Panc1 (cell line): ENCODE data around the gene HBG2.

Experiments
- CTCF ChIP-seq: fragments of 450-650 bp; IDR thresholded peaks from 2 replicates; pipeline ENCODE4 v1.5.1; 2017; ENCODE audit warnings: mild to moderate bottlenecking
- POLR2AphosphoS5 ChIP-seq: IDR thresholded peaks from 2 replicates; pipeline ENCODE4 v1.6.1; 2012; ENCODE audit warnings: mild to moderate bottlenecking, low read depth, low read length, moderate library complexity
- SIN3A ChIP-seq: IDR thresholded peaks from 2 replicates; pipeline ENCODE4 v1.6.1; 2012; ENCODE audit warnings: low read depth, mild to moderate bottlenecking, low read length, moderate library complexity, borderline replicate concordance; ENCODE audit not compliant: insufficient read depth

GRCh38 chr11:5284637-5285036 lies 30.1 kb upstream of the HBG2 start:
- TF ChIP-seq CTCF (no peak), POLR2AphosphoS5 (no peak), SIN3A (no peak)
